HepG2 (cell line): ENCODE measurements around the gene TRPM5. TPM values are rescaled to one million over a fixed set of nuclear protein-coding genes. Genes with fewer than 3 reads are reported as not detected.

Experiments
- GATAD1 ChIP-seq: IDR thresholded peaks from 2 replicates; pipeline ENCODE4 v1.6.1; 2016; ENCODE audit warnings: missing genetic modification reagents, missing compliant biosample characterization
- HES4 ChIP-seq: sonication (generic); formaldehyde crosslinking; IDR thresholded peaks from 2 replicates; pipeline ENCODE4 v1.9.0; 2021; ENCODE audit warnings: mild to moderate bottlenecking, missing genetic modification reagents, borderline replicate concordance
- HOXD1 ChIP-seq: sonication (generic); formaldehyde crosslinking; IDR thresholded peaks from 2 replicates; pipeline ENCODE4 v1.5.0; 2020; ENCODE audit warnings: missing genetic modification reagents
- KDM3A ChIP-seq: IDR thresholded peaks from 2 replicates; pipeline ENCODE4 v1.6.1; 2018; ENCODE audit warnings: low read depth, missing compliant biosample characterization
- MIER2 ChIP-seq: IDR thresholded peaks from 2 replicates; pipeline ENCODE4 v1.6.1; 2016; ENCODE audit warnings: missing biosample characterization, missing genetic modification reagents
- ONECUT2 ChIP-seq: sonication (generic); formaldehyde crosslinking; IDR thresholded peaks from 2 replicates; pipeline ENCODE4 v1.4.0; 2020; ENCODE audit warnings: missing genetic modification reagents
- REXO4 ChIP-seq: sonication (generic); formaldehyde crosslinking; IDR thresholded peaks from 2 replicates; pipeline ENCODE4 v1.8.0; 2022; ENCODE audit warnings: missing genetic modification reagents, mild to moderate bottlenecking, borderline replicate concordance
- TEAD2 ChIP-seq: sonication (generic); formaldehyde crosslinking; IDR thresholded peaks from 2 replicates; pipeline ENCODE4 v1.9.0; 2021; ENCODE audit warnings: missing genetic modification reagents
- YEATS2 ChIP-seq: sonication (generic); formaldehyde crosslinking; IDR thresholded peaks from 2 replicates; pipeline ENCODE4 v1.4.0; 2020; ENCODE audit warnings: missing genetic modification reagents, borderline replicate concordance
- ZNF354B ChIP-seq: sonication (generic); formaldehyde crosslinking; IDR thresholded peaks from 2 replicates; pipeline ENCODE4 v1.8.0; 2022; ENCODE audit warnings: mild to moderate bottlenecking, missing genetic modification reagents
- ZNF761 ChIP-seq: sonication (generic); formaldehyde crosslinking; conservative IDR thresholded peaks from 2 replicates; pipeline ENCODE4 v1.4.0; 2020; ENCODE audit warnings: mild to moderate bottlenecking, missing genetic modification reagents
- ZNF788 ChIP-seq: sonication (generic); formaldehyde crosslinking; IDR thresholded peaks from 2 replicates; pipeline ENCODE4 v1.5.0; 2020; ENCODE audit warnings: mild to moderate bottlenecking, missing genetic modification reagents, borderline replicate concordance
- polyA plus RNA-seq, 8 experiments: library from polyadenylated mRNA; depleted of rRNA in 3 of 8; stranded (reverse) in 7 of 8; unstranded in 1 of 8; fragments of >200 nt; fragmentation: Illumina TruSeq in 4 of 8; extraction: Trizol in 4 of 8; gene quantifications; 2 replicates each; pipeline versions ENCODE4 v1.2.1 to v1.2.3, GENCODE V29; 2011 to 2016; ENCODE audit warnings: low read depth in 4 of 8, missing spikeins in 1 of 8, mixed read lengths in 1 of 8; ENCODE audit not compliant: insufficient read depth in 1 of 8
- total RNA-seq, 5 experiments: library from RNA; depleted of rRNA; stranded (reverse); fragments of >200 nt; fragmentation: Illumina TruSeq; extraction: Trizol; gene quantifications; 2 replicates each; pipeline ENCODE4 v1.2.3, GENCODE V29; 2016; ENCODE audit warnings: low read depth in 1 of 5
- TF ChIP-seq, protein P1 (sequence below): sonication (generic); formaldehyde crosslinking; conservative IDR thresholded peaks from 2 replicates; pipeline ENCODE4 v1.8.1; 2023; ENCODE audit warnings: missing genetic modification reagents
- TF ChIP-seq, protein P2 (sequence below): fragments of 450-650 bp; IDR thresholded peaks from 2 replicates; pipeline ENCODE4 v1.6.1; 2016
- TF ChIP-seq, protein P3 (sequence below): sonication (generic); formaldehyde crosslinking; IDR thresholded peaks from 2 replicates; pipeline ENCODE4 v1.4.0; 2020; ENCODE audit warnings: mild to moderate bottlenecking, missing genetic modification reagents
- TF ChIP-seq, protein P4 (sequence below): sonication (generic); formaldehyde crosslinking; IDR thresholded peaks from 2 replicates; pipeline ENCODE4 v1.9.0; 2021; ENCODE audit warnings: mild to moderate bottlenecking, missing genetic modification reagents
- TF ChIP-seq, protein P5 (sequence below): sonication (generic); IDR thresholded peaks from 2 replicates; pipeline ENCODE4 v1.6.1; 2016; ENCODE audit warnings: low read depth, borderline replicate concordance
- TF ChIP-seq, protein P6 (sequence below): sonication (generic); formaldehyde crosslinking; IDR thresholded peaks from 2 replicates; pipeline ENCODE4 v1.4.0; 2020; ENCODE audit warnings: missing genetic modification reagents

TRPM5 gene
- total and polyA plus RNA-seq, 2 of the 13 experiments (the other 11 are each of a cell fraction or from before 2014, with no cell fraction given) = 0.12 TPM; not detected in 1

DNA sequence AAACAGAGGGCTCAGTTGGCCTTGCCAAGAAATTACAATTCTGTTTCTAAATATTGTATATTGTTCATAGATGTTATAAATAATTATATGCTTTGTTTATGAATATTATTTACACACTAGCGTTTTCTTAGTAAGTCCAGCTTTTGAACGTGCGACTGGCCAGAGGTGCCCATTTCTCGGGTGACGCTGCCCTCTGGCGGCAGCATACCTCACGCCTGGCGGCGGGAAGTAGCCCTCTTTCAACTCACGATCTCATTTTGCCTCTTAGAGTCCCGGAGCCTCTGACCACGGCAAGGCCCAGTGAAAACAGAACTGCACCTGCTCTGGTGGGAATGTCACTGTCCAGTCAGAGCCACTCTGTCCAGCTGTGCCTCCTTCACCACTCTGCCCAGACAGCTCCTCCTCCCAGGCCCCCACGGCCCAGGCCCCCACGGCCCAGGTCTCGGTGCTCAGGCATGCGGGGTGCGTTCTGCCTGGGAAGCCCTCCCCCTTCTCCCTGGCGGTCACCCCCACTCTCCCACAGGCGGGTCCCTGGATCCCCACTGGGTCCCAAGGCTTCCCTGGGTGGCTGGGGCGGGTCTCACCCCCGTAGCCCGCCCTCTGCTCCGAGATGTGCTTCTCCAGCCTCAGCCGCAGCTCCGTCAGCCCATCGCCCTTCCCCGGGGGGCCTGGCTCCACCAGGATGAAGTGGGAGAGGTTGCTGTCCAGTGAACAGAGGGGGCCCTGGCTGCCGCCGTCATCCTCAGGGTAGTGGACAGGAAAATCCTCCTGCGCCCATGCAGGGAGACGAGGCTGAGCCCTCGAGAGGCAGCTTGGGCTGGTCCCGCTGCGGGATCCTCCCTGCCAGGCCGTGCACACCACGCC, 24.4 kb downstream of the TRPM5 start (continued):
- no peak for TF ChIP-seq HES4 (CRISPR knock-in tag)
- no peak for TF ChIP-seq ZNF761 (CRISPR knock-in tag)
- no peak for TF ChIP-seq MIER2 (CRISPR knock-in tag)
- TF ChIP-seq, protein P1, sequence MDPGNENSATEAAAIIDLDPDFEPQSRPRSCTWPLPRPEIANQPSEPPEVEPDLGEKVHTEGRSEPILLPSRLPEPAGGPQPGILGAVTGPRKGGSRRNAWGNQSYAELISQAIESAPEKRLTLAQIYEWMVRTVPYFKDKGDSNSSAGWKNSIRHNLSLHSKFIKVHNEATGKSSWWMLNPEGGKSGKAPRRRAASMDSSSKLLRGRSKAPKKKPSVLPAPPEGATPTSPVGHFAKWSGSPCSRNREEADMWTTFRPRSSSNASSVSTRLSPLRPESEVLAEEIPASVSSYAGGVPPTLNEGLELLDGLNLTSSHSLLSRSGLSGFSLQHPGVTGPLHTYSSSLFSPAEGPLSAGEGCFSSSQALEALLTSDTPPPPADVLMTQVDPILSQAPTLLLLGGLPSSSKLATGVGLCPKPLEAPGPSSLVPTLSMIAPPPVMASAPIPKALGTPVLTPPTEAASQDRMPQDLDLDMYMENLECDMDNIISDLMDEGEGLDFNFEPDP = no peak
- TF ChIP-seq TEAD2 = no peak
- TF ChIP-seq ZNF788 (CRISPR knock-in tag) = no peak
- peak; percentile 77; the same call in 1 of the 2 replicates for TF ChIP-seq YEATS2 (CRISPR knock-in tag)
- TF ChIP-seq, protein P2, sequence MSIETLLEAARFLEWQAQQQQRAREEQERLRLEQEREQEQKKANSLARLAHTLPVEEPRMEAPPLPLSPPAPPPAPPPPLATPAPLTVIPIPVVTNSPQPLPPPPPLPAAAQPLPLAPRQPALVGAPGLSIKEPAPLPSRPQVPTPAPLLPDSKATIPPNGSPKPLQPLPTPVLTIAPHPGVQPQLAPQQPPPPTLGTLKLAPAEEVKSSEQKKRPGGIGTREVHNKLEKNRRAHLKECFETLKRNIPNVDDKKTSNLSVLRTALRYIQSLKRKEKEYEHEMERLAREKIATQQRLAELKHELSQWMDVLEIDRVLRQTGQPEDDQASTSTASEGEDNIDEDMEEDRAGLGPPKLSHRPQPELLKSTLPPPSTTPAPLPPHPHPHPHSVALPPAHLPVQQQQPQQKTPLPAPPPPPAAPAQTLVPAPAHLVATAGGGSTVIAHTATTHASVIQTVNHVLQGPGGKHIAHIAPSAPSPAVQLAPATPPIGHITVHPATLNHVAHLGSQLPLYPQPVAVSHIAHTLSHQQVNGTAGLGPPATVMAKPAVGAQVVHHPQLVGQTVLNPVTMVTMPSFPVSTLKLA = no peak
- no peak for TF ChIP-seq ONECUT2
- 0 out of 2 replicates have a peak, but pooled peaks have one; percentile 15 for TF ChIP-seq KDM3A (CRISPR knock-in tag)
- TF ChIP-seq, protein P3, sequence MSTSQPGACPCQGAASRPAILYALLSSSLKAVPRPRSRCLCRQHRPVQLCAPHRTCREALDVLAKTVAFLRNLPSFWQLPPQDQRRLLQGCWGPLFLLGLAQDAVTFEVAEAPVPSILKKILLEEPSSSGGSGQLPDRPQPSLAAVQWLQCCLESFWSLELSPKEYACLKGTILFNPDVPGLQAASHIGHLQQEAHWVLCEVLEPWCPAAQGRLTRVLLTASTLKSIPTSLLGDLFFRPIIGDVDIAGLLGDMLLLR (CRISPR knock-in tag) = no peak
- 0 out of 2 replicates have a peak, but pooled peaks have one; percentile 32 for TF ChIP-seq HOXD1 (CRISPR knock-in tag)
- TF ChIP-seq, protein P4, sequence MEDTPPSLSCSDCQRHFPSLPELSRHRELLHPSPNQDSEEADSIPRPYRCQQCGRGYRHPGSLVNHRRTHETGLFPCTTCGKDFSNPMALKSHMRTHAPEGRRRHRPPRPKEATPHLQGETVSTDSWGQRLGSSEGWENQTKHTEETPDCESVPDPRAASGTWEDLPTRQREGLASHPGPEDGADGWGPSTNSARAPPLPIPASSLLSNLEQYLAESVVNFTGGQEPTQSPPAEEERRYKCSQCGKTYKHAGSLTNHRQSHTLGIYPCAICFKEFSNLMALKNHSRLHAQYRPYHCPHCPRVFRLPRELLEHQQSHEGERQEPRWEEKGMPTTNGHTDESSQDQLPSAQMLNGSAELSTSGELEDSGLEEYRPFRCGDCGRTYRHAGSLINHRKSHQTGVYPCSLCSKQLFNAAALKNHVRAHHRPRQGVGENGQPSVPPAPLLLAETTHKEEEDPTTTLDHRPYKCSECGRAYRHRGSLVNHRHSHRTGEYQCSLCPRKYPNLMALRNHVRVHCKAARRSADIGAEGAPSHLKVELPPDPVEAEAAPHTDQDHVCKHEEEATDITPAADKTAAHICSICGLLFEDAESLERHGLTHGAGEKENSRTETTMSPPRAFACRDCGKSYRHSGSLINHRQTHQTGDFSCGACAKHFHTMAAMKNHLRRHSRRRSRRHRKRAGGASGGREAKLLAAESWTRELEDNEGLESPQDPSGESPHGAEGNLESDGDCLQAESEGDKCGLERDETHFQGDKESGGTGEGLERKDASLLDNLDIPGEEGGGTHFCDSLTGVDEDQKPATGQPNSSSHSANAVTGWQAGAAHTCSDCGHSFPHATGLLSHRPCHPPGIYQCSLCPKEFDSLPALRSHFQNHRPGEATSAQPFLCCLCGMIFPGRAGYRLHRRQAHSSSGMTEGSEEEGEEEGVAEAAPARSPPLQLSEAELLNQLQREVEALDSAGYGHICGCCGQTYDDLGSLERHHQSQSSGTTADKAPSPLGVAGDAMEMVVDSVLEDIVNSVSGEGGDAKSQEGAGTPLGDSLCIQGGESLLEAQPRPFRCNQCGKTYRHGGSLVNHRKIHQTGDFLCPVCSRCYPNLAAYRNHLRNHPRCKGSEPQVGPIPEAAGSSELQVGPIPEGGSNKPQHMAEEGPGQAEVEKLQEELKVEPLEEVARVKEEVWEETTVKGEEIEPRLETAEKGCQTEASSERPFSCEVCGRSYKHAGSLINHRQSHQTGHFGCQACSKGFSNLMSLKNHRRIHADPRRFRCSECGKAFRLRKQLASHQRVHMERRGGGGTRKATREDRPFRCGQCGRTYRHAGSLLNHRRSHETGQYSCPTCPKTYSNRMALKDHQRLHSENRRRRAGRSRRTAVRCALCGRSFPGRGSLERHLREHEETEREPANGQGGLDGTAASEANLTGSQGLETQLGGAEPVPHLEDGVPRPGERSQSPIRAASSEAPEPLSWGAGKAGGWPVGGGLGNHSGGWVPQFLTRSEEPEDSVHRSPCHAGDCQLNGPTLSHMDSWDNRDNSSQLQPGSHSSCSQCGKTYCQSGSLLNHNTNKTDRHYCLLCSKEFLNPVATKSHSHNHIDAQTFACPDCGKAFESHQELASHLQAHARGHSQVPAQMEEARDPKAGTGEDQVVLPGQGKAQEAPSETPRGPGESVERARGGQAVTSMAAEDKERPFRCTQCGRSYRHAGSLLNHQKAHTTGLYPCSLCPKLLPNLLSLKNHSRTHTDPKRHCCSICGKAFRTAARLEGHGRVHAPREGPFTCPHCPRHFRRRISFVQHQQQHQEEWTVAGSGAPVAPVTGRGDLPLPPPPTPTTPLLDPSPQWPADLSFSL (CRISPR knock-in tag) = no peak
- TF ChIP-seq, protein P5, sequence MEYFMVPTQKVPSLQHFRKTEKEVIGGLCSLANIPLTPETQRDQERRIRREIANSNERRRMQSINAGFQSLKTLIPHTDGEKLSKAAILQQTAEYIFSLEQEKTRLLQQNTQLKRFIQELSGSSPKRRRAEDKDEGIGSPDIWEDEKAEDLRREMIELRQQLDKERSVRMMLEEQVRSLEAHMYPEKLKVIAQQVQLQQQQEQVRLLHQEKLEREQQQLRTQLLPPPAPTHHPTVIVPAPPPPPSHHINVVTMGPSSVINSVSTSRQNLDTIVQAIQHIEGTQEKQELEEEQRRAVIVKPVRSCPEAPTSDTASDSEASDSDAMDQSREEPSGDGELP = no peak
- peak; percentile 68 for TF ChIP-seq GATAD1 (CRISPR knock-in tag)
- TF ChIP-seq REXO4 (CRISPR knock-in tag) = no peak
- no peak for TF ChIP-seq ZNF354B (CRISPR knock-in tag)
- TF ChIP-seq, protein P6, sequence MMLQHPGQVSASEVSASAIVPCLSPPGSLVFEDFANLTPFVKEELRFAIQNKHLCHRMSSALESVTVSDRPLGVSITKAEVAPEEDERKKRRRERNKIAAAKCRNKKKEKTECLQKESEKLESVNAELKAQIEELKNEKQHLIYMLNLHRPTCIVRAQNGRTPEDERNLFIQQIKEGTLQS (CRISPR knock-in tag) = no peak
